Suppressor macrophage treated with lipopolysaccharide for 4 hours (primary cell): ENCODE measurements around the gene CSNK1G2.

Experiments used
- DNase-seq: peaks from one replicate; pipeline ENCODE4 v3.0.0-alpha.2; 2020

CSNK1G2 gene

GRCh38 chr19:1920644-1921043 lies 20.3 kb upstream of the CSNK1G2 start:
- no peak for DNase-seq

- no peak for DNase-seq
These were observed 19.6 kb upstream of the CSNK1G2 start for GRCh38 chr19:1921326-1921725.

GRCh38 chr19:1921825-1922224 lies 19.1 kb upstream of the CSNK1G2 start:
- no peak for DNase-seq

GRCh38 chr19:1922803-1923202 lies 18.2 kb upstream of the CSNK1G2 start:
- no peak for DNase-seq

- DNase-seq, result peak; percentile 75
These were observed 17.7 kb upstream of the CSNK1G2 start for GRCh38 chr19:1923319-1923718.

GRCh38 chr19:1924320-1924961 lies 16.5 kb upstream of the CSNK1G2 start:
- DNase-seq, result no peak

GRCh38 chr19:1925544-1925943 lies 15.4 kb upstream of the CSNK1G2 start:
- no peak for DNase-seq

- peak; percentile 91 for DNase-seq
These were observed 11.8 kb upstream of the CSNK1G2 start for GRCh38 chr19:1929021-1929742.

GRCh38 chr19:1931445-1931844 lies 9.5 kb upstream of the CSNK1G2 start:
- DNase-seq, result no peak

GRCh38 chr19:1932395-1932794 lies 8.6 kb upstream of the CSNK1G2 start:
- DNase-seq, result no peak

- no peak for DNase-seq
These were observed 7.7 kb upstream of the CSNK1G2 start for GRCh38 chr19:1933244-1933643.

GRCh38 chr19:1933942-1934341 lies 7.0 kb upstream of the CSNK1G2 start:
- no peak for DNase-seq

- DNase-seq, result no peak
These were observed 5.3 kb upstream of the CSNK1G2 start for GRCh38 chr19:1935484-1936208.

GRCh38 chr19:1936430-1936829 lies 4.5 kb upstream of the CSNK1G2 start:
- DNase-seq, result no peak

- no peak for DNase-seq
These were observed 3.9 kb upstream of the CSNK1G2 start for GRCh38 chr19:1936916-1937610.

GRCh38 chr19:1938071-1938470 lies 2.9 kb upstream of the CSNK1G2 start:
- DNase-seq, result no peak

- peak; percentile 73 for DNase-seq
These were observed 1.3 kb downstream of the CSNK1G2 start for GRCh38 chr19:1942078-1942933.

GRCh38 chr19:1942934-1943555 lies 2.1 kb downstream of the CSNK1G2 start:
- no peak for DNase-seq

- DNase-seq, result no peak
These were observed 2.7 kb downstream of the CSNK1G2 start for GRCh38 chr19:1943661-1944087.

GRCh38 chr19:1944088-1944915 lies 3.3 kb downstream of the CSNK1G2 start:
- DNase-seq, result peak; percentile 48
